Embryonic facial prominence (tissue), 1 donor: Measurements from ENCODE around the gene BORA.
"Not testable (repeated sequence)": the region's sequence is repeated elsewhere in the genome, so short reads cannot be mapped to it uniquely, and the experiment has no call there.

Source experiments
- DNase-seq: peaks from one replicate; pipeline ENCODE4 v3.0.0-alpha.2; 2016; ENCODE audit errors: extremely low spot score

BORA gene

DNA sequence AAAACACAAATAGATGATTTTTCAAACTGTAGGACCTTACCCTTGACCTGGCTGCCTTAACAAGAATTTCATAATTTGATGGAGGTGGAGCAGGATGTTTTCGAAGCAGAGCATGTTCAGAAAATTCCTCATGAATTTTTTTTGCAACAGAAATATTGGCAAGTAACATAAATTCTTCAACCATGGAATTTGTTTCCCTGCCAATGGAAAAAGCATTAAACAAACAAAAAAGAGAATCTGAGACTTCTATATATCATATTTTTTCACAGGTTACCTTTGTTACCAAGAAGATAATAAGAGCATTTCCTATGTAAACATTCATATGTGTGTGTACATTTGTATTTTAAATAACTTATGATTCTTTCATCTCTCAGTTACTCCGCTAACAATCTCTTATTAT lies 35.7 kb downstream of the BORA start:
- DNase-seq, result no peak

DNA sequence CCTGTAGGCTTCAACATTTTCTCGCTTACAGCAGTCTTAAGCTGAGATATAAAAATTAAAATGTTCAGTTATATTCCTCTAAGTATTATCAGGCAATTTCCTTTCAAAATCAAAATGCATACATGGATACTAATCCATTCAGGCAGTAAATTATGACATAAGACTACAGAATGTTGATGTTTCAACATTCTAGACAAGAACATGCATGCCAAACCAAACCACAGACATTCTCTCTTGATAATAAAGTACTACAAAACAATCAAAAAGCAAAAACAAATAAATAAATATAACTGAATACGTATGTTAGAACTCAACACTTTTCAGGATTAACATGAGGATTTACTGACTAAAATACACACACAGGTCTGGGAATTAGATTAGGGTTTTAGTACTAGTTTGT lies 46.3 kb downstream of the BORA start:
- DNase-seq, result no peak

DNA sequence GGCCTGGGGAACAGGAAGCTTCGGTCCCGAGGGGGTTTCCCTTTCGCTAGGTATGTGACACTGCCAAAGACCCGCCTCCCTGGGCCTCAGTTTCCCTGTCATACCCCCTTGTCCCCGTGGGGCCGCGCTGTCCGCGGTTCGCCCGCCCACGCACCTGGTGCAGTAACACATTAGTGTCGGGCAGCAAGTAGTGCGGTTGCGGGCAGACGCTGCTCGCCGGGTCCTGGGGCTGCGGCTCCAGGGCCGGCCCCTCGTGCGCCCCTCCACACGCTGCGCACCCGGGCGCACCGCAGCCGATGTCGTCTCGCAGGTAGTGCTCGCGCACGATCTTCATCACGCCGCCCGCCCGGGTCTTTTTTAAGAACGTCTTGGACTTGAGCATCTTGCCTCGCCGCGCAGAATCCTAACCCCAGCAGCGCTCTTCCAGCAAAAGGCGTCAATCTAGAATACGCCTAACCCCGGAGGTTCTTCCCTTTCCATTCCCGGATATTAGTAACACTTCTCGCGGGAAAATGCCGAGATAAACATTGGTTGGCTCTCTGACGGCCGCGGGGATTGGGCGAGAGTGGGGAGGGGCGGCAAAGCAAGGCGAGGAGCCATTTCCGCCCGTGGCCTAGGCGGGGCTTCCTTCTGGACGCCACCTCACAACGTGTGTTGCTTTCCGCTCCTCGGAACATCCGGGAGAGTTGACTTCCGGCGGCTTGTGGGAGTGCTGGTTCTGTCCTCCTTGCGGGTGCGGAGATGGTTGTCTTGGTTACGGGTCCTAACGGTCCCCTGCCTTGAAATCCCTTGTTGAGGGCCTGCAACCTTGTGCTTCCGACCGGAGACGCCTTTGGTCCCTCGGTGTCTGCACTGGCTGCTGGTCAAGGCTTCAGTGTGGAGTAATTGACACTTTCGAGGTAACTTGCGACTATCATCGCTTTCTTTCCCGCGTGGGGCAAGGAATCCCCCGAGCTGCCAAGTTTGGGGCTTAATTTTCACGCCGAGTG lies 54.0 kb downstream of the BORA start, which contains the start of the genes DIS3 and PIBF1:
Gene DIS3, minus strand, starts transcription at position 450 of the 989 bp plus-strand sequence. Its CDS starts 68 bp downstream, at position 382.
Gene PIBF1, plus strand, starts transcription at position 683 of the 989 bp plus-strand sequence. CDS start 1,337 bp downstream, outside the sequence.
- peak; percentile 92 for DNase-seq

DNA sequence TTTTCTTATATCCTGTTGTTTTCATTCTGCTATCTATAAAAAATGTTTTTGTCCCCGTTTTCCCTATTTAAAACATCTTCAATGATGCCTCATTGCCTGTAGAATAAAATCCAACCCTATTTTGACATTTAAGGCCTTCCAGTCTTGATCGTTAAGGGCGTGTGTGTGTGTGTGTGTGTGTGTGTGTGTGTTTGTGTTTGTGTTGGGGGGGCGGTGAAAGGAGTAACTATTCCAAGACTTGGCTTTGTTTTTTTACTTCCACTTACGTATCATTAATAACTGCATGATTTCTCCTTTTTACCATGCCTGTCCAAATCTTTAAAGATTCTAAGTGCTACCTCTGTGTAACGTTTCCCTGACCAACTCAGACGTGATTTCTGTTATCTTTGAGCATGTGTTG lies 55.0 kb downstream of the BORA start:
- no peak for DNase-seq

- DNase-seq, result not testable (repeated sequence)
Observed at GRCh38 chr13:72784679-72785078, 57.0 kb downstream of the BORA start.

- no peak for DNase-seq
Observed at GRCh38 chr13:72788831-72789230, 61.1 kb downstream of the BORA start.

- DNase-seq, result no peak
Observed at GRCh38 chr13:72792640-72793039, 64.9 kb downstream of the BORA start.

DNA sequence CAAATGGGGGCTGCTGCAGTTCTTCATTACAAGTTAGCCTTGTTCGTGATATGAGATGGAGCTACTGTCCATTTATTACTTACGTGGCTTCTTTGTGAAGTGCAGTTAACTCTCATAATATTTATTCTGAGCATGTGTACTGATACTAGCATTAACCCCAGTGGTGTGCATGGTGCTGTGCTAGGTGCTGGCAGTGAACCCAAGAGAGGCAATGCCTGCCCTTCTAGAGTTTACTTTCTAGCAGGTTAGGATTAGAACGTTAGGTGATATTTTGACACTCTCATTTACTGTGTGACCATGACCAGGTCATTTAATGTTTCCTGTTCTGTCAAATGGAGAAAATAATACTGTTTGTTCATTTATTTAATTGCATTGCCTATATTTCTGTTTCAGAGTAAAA lies 71.1 kb downstream of the BORA start:
- DNase-seq, result no peak

- no peak for DNase-seq
Observed at GRCh38 chr13:72804301-72804700, 76.6 kb downstream of the BORA start.
